Karpas-422 (cell line): Measurements from ENCODE around the gene DNMT1. TPM values are rescaled to one million over a fixed set of nuclear protein-coding genes. Genes with fewer than 3 reads are reported as not detected.

Source experiments
- DNase-seq: peaks from one replicate; pipeline ENCODE4 v3.0.0-alpha.2; 2015
- H2AFZ ChIP-seq: fragments of 200-600 bp; sonication (generic); 2 replicates; pipeline ENCODE4 v1.6.1; 2014; ENCODE audit warnings: antibody characterized with exemption, low read length, mixed read lengths
- H3K27ac ChIP-seq: fragments of 200-600 bp; sonication (generic); 2 replicates; pipeline ENCODE4 v1.5.1; 2014; ENCODE audit warnings: mild to moderate bottlenecking, low read length, moderate library complexity
- H3K27me3 ChIP-seq: fragments of 200-600 bp; sonication (generic); 2 replicates; pipeline ENCODE4 v1.6.1; 2014; ENCODE audit warnings: low read length, mixed read lengths
- H3K36me3 ChIP-seq: fragments of 200-600 bp; sonication (generic); 2 replicates; pipeline ENCODE4 v1.6.1; 2014; ENCODE audit warnings: low read length, mixed read lengths; ENCODE audit not compliant: insufficient read depth
- H3K4me1 ChIP-seq: fragments of 200-600 bp; sonication (generic); 2 replicates; pipeline ENCODE4 v1.6.1; 2014; ENCODE audit warnings: mild to moderate bottlenecking, low read length, mixed read lengths
- H3K4me2 ChIP-seq: fragments of 200-600 bp; sonication (generic); 2 replicates; pipeline ENCODE4 v1.6.1; 2014; ENCODE audit warnings: low read length, low read depth, mild to moderate bottlenecking; ENCODE audit not compliant: poor library complexity, severe bottlenecking
- H3K4me3 ChIP-seq: fragments of 200-600 bp; sonication (generic); 2 replicates; pipeline ENCODE4 v1.5.1; 2014; ENCODE audit warnings: mild to moderate bottlenecking, antibody characterized with exemption, low read length, mixed read lengths
- H3K79me2 ChIP-seq: fragments of 200-600 bp; sonication (generic); 2 replicates; pipeline ENCODE4 v1.6.1; 2014; ENCODE audit warnings: mild to moderate bottlenecking, low read length, mixed read lengths
- H3K9ac ChIP-seq: fragments of 200-600 bp; sonication (generic); 2 replicates; pipeline ENCODE4 v1.6.0; 2014; ENCODE audit warnings: low read length
- H3K9me2 ChIP-seq: fragments of 200-600 bp; sonication (generic), shearing (Covaris generic); replicated peaks from 2 replicates; pipeline ENCODE4 v1.6.0; 2014; ENCODE audit warnings: mild to moderate bottlenecking, low read length, moderate library complexity; ENCODE audit not compliant: insufficient read depth
- H3K9me3 ChIP-seq: fragments of 300-700, 200-600 bp; sonication (generic); 2 replicates; pipeline ENCODE4 v1.6.1; 2014; ENCODE audit warnings: low read length, mixed read lengths
- H4K20me1 ChIP-seq: fragments of 200-600 bp; sonication (generic); 2 replicates; pipeline ENCODE4 v1.6.1; 2014; ENCODE audit warnings: mild to moderate bottlenecking, antibody characterized with exemption, low read length, low read depth; ENCODE audit not compliant: insufficient read depth
- total RNA-seq: library from RNA; depleted of rRNA; stranded (reverse); fragments of >200 nt; shearing (Covaris generic); gene quantifications from 2 replicates; pipeline ENCODE4 v1.2.3, GENCODE V29; 2014; ENCODE audit warnings: low replicate concordance

The DNMT1 gene
- total RNA-seq, 1 experiment from 2014 or later = 94.9 TPM

DNA sequence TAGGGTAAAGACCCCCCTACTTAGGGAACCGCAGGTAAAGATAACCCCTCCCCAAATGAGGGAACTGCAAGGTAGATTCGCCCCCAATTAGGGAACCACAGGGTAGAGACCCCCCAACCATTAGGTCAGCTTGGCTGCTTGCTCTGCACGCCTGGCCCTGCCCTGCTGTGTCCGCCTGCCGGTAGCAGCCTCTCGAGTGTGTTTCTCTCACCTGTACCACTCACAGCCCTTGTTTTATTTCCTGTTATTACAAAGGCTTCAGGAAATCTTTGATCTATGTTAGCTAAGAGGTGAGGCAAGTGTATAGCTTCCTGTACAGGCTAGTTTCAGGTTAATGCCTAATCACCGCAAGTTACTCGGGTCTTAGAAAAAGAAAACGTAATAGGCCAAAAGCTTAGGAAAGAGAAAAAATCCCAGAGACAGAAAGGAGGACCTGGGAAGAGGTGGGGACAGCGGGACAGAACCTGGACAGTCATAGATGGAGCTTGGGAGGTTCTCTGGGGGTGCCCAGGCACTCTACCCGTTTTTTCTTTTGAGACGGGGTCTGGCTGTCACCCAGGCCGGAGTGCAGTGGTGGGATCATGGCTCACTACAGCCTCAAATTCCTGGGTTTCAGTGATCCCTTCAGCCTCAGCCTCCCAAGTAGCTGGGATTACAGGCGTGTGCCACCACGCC lies 51.9 kb downstream of the DNMT1 start:
- H4K20me1 ChIP-seq = no peaks in the 10 kb centered on the region; the same call in 1 of the 2 replicates
- no peak overlapping the region for H3K27ac ChIP-seq
- H3K79me2 ChIP-seq = no peaks in the 10 kb centered on the region
- no peak overlapping the region for H2AFZ ChIP-seq
- H3K4me2 ChIP-seq = no peak overlapping the region
- no peaks in the 10 kb centered on the region for H3K9me3 ChIP-seq
- DNase-seq = no peak
- no peaks in the 10 kb centered on the region for H3K4me1 ChIP-seq
- H3K27me3 ChIP-seq = no peaks in the 10 kb centered on the region
- H3K9me2 ChIP-seq = no peaks in the 10 kb centered on the region
- peaks cover 53% of the 10 kb centered on the region for H3K36me3 ChIP-seq
- H3K9ac ChIP-seq = no peak overlapping the region
- no peak overlapping the region for H3K4me3 ChIP-seq

- H3K4me1 ChIP-seq = no peaks in the 10 kb centered on the region
- DNase-seq = no peak
- no peak overlapping the region for H3K27ac ChIP-seq
- no peaks in the 10 kb centered on the region for H3K9me2 ChIP-seq
- H3K9ac ChIP-seq = no peak overlapping the region
- peaks cover 53% of the 10 kb centered on the region for H3K36me3 ChIP-seq
- no peak overlapping the region for H3K4me3 ChIP-seq
- H2AFZ ChIP-seq = no peak overlapping the region
- no peaks in the 10 kb centered on the region for H3K79me2 ChIP-seq
- H3K9me3 ChIP-seq = no peaks in the 10 kb centered on the region
- H4K20me1 ChIP-seq = no peaks in the 10 kb centered on the region; the same call in 1 of the 2 replicates
- no peak overlapping the region for H3K4me2 ChIP-seq
- no peaks in the 10 kb centered on the region for H3K27me3 ChIP-seq
Measured at GRCh38 chr19:10141973-10142372, 52.8 kb downstream of the DNMT1 start.

DNA sequence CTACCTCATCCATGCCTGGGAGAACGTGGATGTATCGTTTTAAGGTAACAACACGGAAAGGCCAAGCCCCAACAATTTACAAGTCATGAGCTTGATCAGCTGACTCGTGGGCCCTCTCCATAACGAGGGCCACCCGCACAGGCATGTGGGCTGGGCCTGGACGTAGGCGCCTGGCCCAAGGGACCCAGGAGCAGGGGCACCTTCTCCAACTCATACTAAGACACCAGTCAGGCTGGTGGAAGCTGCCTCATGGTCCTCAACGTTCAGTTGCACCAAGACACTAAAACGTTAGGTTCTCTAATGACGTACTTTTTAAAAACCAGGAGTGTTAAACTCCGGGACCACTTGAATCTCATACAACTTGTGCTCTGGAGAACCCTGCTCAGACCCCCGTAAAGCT lies 53.3 kb downstream of the DNMT1 start:
- no peak for DNase-seq
- no peaks in the 10 kb centered on the region for H3K79me2 ChIP-seq
- H3K9me3 ChIP-seq = no peaks in the 10 kb centered on the region
- no peaks in the 10 kb centered on the region for H3K27me3 ChIP-seq
- no peaks in the 10 kb centered on the region; the same call in 1 of the 2 replicates for H4K20me1 ChIP-seq
- no peak overlapping the region for H2AFZ ChIP-seq
- no peak overlapping the region for H3K4me2 ChIP-seq
- no peak overlapping the region for H3K27ac ChIP-seq
- H3K4me1 ChIP-seq = no peaks in the 10 kb centered on the region
- H3K36me3 ChIP-seq = peaks cover 49% of the 10 kb centered on the region
- H3K9me2 ChIP-seq = no peaks in the 10 kb centered on the region
- no peak overlapping the region for H3K9ac ChIP-seq
- H3K4me3 ChIP-seq = no peak overlapping the region

DNA sequence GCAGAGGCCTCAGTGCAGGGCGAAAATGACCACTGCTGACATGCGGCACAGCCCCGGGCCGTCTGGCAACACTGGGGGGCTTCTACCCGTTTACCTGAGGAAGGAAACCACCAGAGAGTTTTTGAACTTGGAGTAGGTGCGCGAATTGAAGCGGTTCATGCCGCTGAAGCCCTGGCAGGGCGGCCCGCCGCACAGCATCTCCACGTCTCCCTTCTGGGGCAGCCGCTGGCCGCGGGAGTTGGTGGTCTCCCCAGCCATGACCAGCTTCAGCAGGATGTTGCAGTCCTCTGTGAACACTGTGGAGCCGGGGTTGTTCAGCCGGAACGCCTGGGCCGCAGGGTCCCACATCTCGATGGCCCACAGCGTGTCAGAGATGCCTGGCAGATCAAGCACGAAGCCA lies 54.8 kb downstream of the DNMT1 start:
- no peaks in the 10 kb centered on the region for H3K9me3 ChIP-seq
- H4K20me1 ChIP-seq = no peaks in the 10 kb centered on the region; the same call in 1 of the 2 replicates
- no peak overlapping the region for H3K4me2 ChIP-seq
- H3K36me3 ChIP-seq = peaks cover 43% of the 10 kb centered on the region
- H2AFZ ChIP-seq = no peak overlapping the region
- no peak overlapping the region for H3K27ac ChIP-seq
- H3K27me3 ChIP-seq = no peaks in the 10 kb centered on the region
- DNase-seq = no peak
- no peaks in the 10 kb centered on the region for H3K9me2 ChIP-seq
- H3K4me1 ChIP-seq = no peaks in the 10 kb centered on the region
- H3K4me3 ChIP-seq = no peak overlapping the region
- H3K79me2 ChIP-seq = no peaks in the 10 kb centered on the region
- H3K9ac ChIP-seq = no peak overlapping the region

- Histone ChIP-seq H3K9ac (no peak overlapping the region), H2AFZ (no peak overlapping the region), H3K4me1 (no peaks in the 10 kb centered on the region), H3K79me2 (no peaks in the 10 kb centered on the region), H3K9me2 (no peaks in the 10 kb centered on the region), H3K27ac (no peak overlapping the region), H3K4me2 (no peak overlapping the region), H3K4me3 (no peak overlapping the region), H3K9me3 (no peaks in the 10 kb centered on the region), H4K20me1 (no peaks in the 10 kb centered on the region; the same call in 1 of the 2 replicates), H3K27me3 (no peaks in the 10 kb centered on the region), H3K36me3 (peaks cover 40% of the 10 kb centered on the region)
- no peak for DNase-seq
Measured at GRCh38 chr19:10138879-10139795, 55.6 kb downstream of the DNMT1 start.

DNA sequence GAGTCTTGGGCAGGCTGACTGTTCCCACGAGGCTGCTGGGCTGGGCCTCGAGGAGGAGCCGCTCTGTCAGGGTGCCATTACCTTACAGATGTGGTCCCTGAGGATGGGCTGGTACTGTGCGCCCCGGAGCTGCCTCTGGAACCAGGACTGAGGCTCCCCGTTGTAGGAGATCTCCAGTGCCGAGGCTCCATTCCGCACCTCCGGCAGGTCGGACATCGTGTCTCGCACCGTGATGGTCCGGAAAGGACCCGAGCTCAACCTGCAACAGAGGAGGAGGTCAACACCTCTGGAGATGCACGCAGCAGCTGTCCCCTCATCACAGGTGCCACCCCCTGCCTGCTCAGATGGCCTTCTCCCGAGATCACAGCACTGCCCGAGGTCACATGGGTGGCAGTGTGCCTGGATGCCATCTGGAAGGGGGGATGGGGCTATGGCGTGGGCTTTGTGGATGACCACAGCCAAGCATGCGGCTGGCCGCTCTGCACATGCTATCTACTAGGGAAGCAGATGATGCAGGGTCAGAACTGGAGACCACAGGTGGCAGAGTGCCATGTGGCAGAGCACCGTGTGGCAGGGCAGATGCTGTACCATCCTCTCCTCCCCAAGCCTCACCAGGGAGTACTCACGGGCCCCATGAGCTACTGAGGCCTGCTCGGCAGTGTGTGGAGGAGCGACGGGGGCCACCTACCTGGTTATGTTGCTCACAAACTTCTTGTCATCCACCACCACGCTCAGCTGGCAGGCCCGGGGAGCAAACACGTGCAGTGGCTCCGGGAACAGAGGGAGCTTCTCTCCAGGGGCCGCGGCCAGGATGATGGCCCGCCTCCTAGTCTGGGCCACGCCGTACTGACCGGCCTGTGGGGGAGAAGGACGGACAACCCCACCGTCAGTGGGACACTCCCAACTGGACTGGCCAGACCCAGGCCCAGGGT lies 56.7 kb downstream of the DNMT1 start:
- Histone ChIP-seq H3K4me1 (no peaks in the 10 kb centered on the region), H3K79me2 (no peaks in the 10 kb centered on the region), H3K9ac (no peak overlapping the region), H2AFZ (no peak overlapping the region), H3K27me3 (no peaks in the 10 kb centered on the region), H3K36me3 (peaks cover 36% of the 10 kb centered on the region), H3K9me3 (no peaks in the 10 kb centered on the region), H3K27ac (no peak overlapping the region), H3K4me3 (no peak overlapping the region), H4K20me1 (no peaks in the 10 kb centered on the region), H3K9me2 (no peaks in the 10 kb centered on the region), H3K4me2 (no peak overlapping the region)
- DNase-seq = no peak

DNA sequence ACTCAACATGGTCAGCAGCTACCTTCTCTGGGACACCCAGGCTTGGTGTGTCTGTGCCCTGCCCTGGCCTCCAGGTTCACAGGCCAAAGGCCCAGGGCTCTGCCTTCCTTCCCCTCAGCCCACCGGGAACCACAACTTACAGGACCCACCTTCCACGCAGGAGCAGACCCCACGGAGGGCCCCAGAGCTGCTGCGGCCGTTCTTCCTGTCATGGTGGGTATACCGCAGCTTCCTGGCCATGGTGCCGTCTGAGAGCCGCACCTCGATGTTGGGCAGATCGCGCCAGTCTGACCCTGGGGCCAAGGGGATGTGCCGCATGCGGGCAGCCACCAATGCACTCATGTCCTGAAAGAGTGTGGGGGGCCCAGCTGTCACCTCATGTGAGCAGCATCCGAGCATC lies 57.8 kb downstream of the DNMT1 start:
- H3K27me3 ChIP-seq = no peaks in the 10 kb centered on the region
- no peak overlapping the region for H3K9ac ChIP-seq
- H3K9me3 ChIP-seq = no peaks in the 10 kb centered on the region
- H4K20me1 ChIP-seq = no peaks in the 10 kb centered on the region
- no peak overlapping the region for H3K4me2 ChIP-seq
- no peaks in the 10 kb centered on the region for H3K79me2 ChIP-seq
- H3K27ac ChIP-seq = no peak overlapping the region
- H2AFZ ChIP-seq = no peak overlapping the region
- no peak for DNase-seq
- no peak overlapping the region for H3K4me3 ChIP-seq
- H3K9me2 ChIP-seq = no peaks in the 10 kb centered on the region
- H3K4me1 ChIP-seq = no peaks in the 10 kb centered on the region
- peaks cover 33% of the 10 kb centered on the region for H3K36me3 ChIP-seq
